Muscle layer of colon (tissue), 2 donors: ENCODE measurements around the gene GAS2.

Source experiments
- H3K27ac ChIP-seq: one replicate; pipeline ENCODE4 v1.7.0; 2013; ENCODE audit warnings: low read depth, mild to moderate bottlenecking, low read length, moderate library complexity
- H3K27me3 ChIP-seq, 2 donors: one replicate each; pipeline ENCODE4 v1.7.0; 2013; ENCODE audit warnings: low read length in 2 of 2, mild to moderate bottlenecking in 2 of 2; ENCODE audit not compliant: insufficient read depth in 2 of 2, control insufficient read depth in 1 of 2
- H3K36me3 ChIP-seq: one replicate; pipeline ENCODE4 v1.7.0; 2013; ENCODE audit warnings: mild to moderate bottlenecking, low read length; ENCODE audit not compliant: insufficient read depth
- H3K4me1 ChIP-seq: one replicate; pipeline ENCODE4 v1.7.0; 2013; ENCODE audit warnings: mild to moderate bottlenecking, low read length; ENCODE audit not compliant: insufficient read depth
- H3K4me3 ChIP-seq, 2 donors: one replicate each; pipeline ENCODE4 v1.7.0; 2013; ENCODE audit warnings: low read length in 2 of 2, low read depth in 1 of 2, mild to moderate bottlenecking in 1 of 2, moderate library complexity in 1 of 2
- H3K9ac ChIP-seq: one replicate; pipeline ENCODE4 v1.7.0; 2013; ENCODE audit warnings: low read length
- H3K9me3 ChIP-seq: one replicate; pipeline ENCODE4 v1.7.0; 2013; ENCODE audit warnings: mild to moderate bottlenecking, low read length
- donor health status: abdominal sarcoma.
- donor health status: Adenocarcinoma of cecum.

Gene GAS2

GRCh38 chr11:22666325-22666687 lies at the start of gene GAS2:
GAS2 (plus strand) TSS chr11:22666611; CDS start chr11:22674870, 8,259 bp downstream.
- peaks cover 0 to 13% of the 10 kb centered on the region in 2 donors for H3K27me3 ChIP-seq
- H3K4me3 ChIP-seq = peak within 1 kb of the TSS; percentile 33 to 47
- no peaks in the 10 kb centered on the region for H3K36me3 ChIP-seq
- H3K4me1 ChIP-seq = no peaks in the 10 kb centered on the region
- no peaks in the 10 kb centered on the region for H3K9me3 ChIP-seq
- H3K27ac ChIP-seq = no peak within 1 kb of the TSS
- H3K9ac ChIP-seq = no peak within 1 kb of the TSS

DNA sequence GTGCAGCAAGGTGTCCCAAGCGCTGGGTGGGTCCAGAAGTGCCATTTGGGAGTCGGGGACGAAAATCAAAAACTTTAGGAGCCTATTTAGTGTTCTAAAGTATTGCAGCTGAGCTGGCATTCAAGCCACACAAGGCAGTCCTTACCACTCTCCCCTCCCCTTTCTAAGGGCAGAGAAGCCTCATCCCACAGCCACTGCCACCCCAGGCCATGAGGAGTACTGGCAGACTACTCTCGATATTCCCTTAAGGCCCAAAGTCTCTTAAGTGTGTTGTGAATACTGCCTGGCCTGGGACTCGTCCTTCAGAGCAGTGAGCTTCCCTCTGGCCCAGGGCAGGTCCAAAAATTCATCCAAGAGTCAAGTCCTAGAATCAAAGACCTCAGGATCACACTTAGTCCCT lies 48.5 kb upstream of the GAS2 start:
- no peaks in the 10 kb centered on the region for H3K36me3 ChIP-seq
- H3K4me1 ChIP-seq = no peaks in the 10 kb centered on the region
- H3K4me3 ChIP-seq = no peak overlapping the region
- H3K9me3 ChIP-seq = no peaks in the 10 kb centered on the region
- H3K27ac ChIP-seq = no peak overlapping the region
- no peaks in the 10 kb centered on the region for H3K27me3 ChIP-seq
- H3K9ac ChIP-seq = no peak overlapping the region

- Histone ChIP-seq H3K27ac (peak overlapping the region; percentile 97), H3K36me3 (no peaks in the 10 kb centered on the region), H3K27me3 (no peaks in the 10 kb centered on the region), H3K9ac (no peak overlapping the region), H3K9me3 (no peaks in the 10 kb centered on the region), H3K4me3 (peak overlapping the region; percentile 62 to 100), H3K4me1 (peaks cover 8% of the 10 kb centered on the region)
These were observed 41.5 kb upstream of the GAS2 start for GRCh38 chr11:22624742-22625447.

DNA sequence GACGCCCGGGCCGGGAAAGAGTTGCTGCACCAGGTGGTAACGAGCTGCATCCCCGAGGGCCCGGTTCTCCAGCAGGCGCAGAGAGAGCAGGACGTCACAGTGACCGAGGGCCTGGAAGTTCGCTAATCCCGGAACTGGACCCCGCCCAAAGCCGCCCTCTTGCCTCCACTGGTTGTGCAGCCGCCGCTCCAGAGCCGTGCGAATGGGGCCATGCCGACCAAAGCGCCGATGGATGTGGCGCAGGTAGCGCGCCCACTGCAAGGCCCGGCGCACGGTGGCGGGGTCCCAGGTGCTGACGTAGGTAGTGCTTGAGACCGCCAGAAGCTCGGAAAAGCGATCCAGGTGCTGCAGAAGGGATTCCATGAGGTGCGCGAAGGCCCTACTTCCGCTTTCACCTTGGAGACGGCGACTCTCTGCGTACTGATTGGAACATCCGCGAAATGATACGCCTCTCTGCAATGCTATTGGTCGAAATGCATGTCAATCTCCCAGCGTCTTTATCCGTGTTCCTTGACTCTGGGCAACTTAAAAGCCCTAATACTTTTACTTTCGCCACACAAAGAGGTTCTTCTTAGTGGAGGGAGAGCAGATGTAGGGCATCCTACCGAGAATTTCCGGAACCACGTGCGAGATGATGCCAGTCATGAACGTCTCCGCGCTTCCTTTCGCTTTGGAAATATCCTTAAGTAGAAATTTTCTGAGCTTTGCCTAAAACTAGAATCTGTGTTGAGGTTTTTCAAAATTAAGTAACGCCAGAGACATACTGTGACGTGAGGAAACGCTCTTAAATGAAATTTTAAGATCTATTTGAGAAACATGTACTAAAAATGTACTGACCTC lies 40.7 kb upstream of the GAS2 start, which contains the start of gene FANCF:
TSS of gene FANCF (minus strand) at position 376 of the 840 bp plus-strand sequence. CDS start at position 363, 13 bp downstream.
- Histone ChIP-seq H3K27me3 (no peaks in the 10 kb centered on the region), H3K27ac (peak within 1 kb of the TSS; percentile 97), H3K4me1 (peaks cover 8% of the 10 kb centered on the region), H3K4me3 (peak within 1 kb of the TSS; percentile 62 to 100), H3K9ac (peak within 1 kb of the TSS; percentile 37), H3K9me3 (no peaks in the 10 kb centered on the region), H3K36me3 (no peaks in the 10 kb centered on the region)

DNA sequence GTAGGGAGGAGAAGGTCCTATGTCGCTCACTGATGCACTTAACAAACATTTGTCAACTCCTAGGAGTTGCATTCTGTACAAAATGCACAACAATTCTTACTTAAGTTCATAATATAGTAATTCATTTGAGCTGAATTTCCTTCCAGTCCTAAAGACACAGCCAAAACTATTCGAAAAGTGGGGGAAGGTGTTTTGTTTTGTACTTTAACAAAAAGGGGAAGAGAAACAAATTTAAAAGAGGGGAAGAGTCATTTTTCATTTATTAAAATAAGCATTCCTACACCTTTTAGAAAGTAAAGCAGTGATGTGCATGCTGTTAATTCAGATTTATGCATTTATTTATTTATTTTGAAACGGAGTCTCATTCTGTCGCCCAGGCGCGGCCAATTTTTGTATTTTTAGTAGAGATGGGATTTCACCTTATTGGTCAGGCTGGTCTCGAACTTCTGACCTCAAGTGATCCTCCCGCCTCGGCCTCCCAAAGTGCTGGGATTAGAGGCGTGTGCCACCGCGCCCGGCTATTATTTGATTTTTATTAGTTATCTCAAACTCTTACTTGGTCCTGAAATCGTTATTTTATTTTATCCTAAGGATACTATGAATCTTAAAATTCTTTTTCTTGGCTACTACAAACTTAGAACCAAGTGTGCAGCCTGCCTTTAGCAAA lies 39.7 kb upstream of the GAS2 start:
- H3K27ac ChIP-seq = no peak overlapping the region
- H3K27me3 ChIP-seq = no peaks in the 10 kb centered on the region
- H3K36me3 ChIP-seq = no peaks in the 10 kb centered on the region
- H3K9ac ChIP-seq = no peak overlapping the region
- peaks cover 8% of the 10 kb centered on the region for H3K4me1 ChIP-seq
- H3K4me3 ChIP-seq = peak overlapping the region in 1 of 2 donors; percentile 62
- H3K9me3 ChIP-seq = no peaks in the 10 kb centered on the region

- Histone ChIP-seq H3K9me3 (no peaks in the 10 kb centered on the region), H3K4me1 (peaks cover 8% of the 10 kb centered on the region), H3K4me3 (no peak overlapping the region)
These were observed 39.0 kb upstream of the GAS2 start for GRCh38 chr11:22627421-22627820.

GRCh38 chr11:22633354-22633902 lies 33.0 kb upstream of the GAS2 start:
- no peak overlapping the region for H3K27ac ChIP-seq
- H3K9ac ChIP-seq = no peak overlapping the region
- H3K36me3 ChIP-seq = no peaks in the 10 kb centered on the region
- H3K27me3 ChIP-seq = no peaks in the 10 kb centered on the region
- no peaks in the 10 kb centered on the region for H3K9me3 ChIP-seq
- H3K4me3 ChIP-seq = no peak overlapping the region
- H3K4me1 ChIP-seq = no peaks in the 10 kb centered on the region

More at GRCh38 chr11:22627421-22627820, 39.0 kb upstream of the GAS2 start:
- no peak overlapping the region for H3K9ac ChIP-seq
- H3K36me3 ChIP-seq = no peaks in the 10 kb centered on the region
- H3K27ac ChIP-seq = no peak overlapping the region
- no peaks in the 10 kb centered on the region for H3K27me3 ChIP-seq

DNA sequence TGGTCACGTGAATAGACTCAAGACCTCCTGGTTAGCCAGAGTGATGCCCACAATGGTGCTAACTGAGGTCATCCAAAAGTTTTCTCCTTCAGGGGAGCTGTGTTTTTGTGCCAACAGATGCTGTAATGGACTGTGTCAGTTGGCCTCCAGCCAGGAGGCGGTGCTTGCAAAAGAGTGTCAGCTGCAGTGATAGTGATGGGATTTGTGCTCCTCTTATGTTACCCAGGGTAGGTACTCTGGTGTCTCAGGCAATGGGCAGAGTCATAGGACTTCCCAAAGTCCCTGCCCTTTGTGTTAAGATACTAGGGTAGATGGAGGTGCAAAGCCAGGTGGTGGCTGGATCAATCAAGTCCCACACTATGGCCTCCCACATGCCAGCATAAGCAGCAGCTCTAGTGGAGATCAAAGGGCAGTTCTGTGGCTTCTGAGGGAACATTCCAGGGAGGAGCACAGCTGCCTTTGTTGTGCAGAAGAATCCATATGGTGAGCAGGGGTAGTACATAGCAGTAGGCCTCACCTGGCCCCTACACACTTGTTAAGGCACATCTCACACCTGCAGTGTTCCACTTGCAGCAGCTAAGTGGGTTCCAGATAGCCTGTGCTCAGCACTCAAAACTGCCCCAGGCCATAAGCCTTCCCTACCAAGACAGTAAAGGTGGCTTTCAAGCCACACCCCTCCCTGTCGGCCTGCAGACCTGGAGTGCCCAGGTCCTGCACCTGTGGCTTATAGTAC lies 31.3 kb upstream of the GAS2 start:
- H3K27ac ChIP-seq = no peak overlapping the region
- no peaks in the 10 kb centered on the region for H3K9me3 ChIP-seq
- H3K9ac ChIP-seq = no peak overlapping the region
- no peaks in the 10 kb centered on the region for H3K4me1 ChIP-seq
- H3K4me3 ChIP-seq = no peak overlapping the region
- no peaks in the 10 kb centered on the region for H3K27me3 ChIP-seq
- no peaks in the 10 kb centered on the region for H3K36me3 ChIP-seq

GRCh38 chr11:22635689-22636088 lies 30.7 kb upstream of the GAS2 start:
- no peak overlapping the region for H3K27ac ChIP-seq
- no peaks in the 10 kb centered on the region for H3K9me3 ChIP-seq
- H3K36me3 ChIP-seq = no peaks in the 10 kb centered on the region
- H3K9ac ChIP-seq = no peak overlapping the region
- H3K4me3 ChIP-seq = no peak overlapping the region
- no peaks in the 10 kb centered on the region for H3K27me3 ChIP-seq
- H3K4me1 ChIP-seq = no peaks in the 10 kb centered on the region

DNA sequence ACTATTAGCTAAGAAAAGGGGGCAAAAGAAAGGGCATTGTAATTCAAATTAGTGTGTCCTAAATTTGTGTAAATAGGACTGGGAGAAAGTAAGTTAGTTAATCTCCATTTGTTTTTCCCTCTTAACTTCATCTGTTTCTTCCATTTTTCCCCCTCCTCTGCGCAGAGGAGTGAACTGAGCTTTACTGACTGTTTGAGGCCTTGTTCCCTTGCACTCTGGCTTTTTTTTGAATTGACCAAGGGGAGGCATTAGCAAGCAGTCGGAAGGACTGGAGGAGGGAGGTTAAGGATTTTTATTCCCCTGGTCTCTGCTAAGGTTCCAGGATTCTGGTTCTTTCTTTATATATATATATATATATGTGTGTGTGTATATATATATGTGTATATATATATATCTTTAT lies 25.5 kb upstream of the GAS2 start:
- H3K4me1 ChIP-seq = no peaks in the 10 kb centered on the region
- H3K27me3 ChIP-seq = no peaks in the 10 kb centered on the region
- no peaks in the 10 kb centered on the region for H3K9me3 ChIP-seq
- H3K27ac ChIP-seq = no peak overlapping the region
- H3K4me3 ChIP-seq = no peak overlapping the region
- no peak overlapping the region for H3K9ac ChIP-seq
- H3K36me3 ChIP-seq = no peaks in the 10 kb centered on the region
